ENCODE results near the gene RUBCN. TPM values are rescaled to one million over a fixed set of nuclear protein-coding genes. Genes with fewer than 3 reads are reported as not detected.
"Not testable (repeated sequence)": the region's sequence is repeated elsewhere in the genome, so short reads cannot be mapped to it uniquely, and the experiment has no call there.

Gene RUBCN
- total and polyA plus RNA-seq, 5 donors, result 13.4 to 21.1 (median 18.9) TPM

- H3K27me3 ChIP-seq (ENCODE audit: control insufficient read depth, insufficient read depth), result no peaks in the 10 kb centered on the region
- no peak overlapping the region for H3K27ac ChIP-seq (ENCODE audit: low read length)
- H3K9me3 ChIP-seq (ENCODE audit: control insufficient read depth, low read length), result no peaks in the 10 kb centered on the region
- ATAC-seq (no peak), DNase-seq (no peak)
- intact Hi-C loops (cut with DNase I), result no loop called here
- no peak overlapping the region for H3K4me3 ChIP-seq (ENCODE audit: low read length)
- 92% methylated on average over 3 of the region's 3 CpGs for WGBS
- H3K4me1 ChIP-seq (ENCODE audit: control insufficient read depth, insufficient read depth, low read length), result no peaks in the 10 kb centered on the region
Observed at GRCh38 chr3:197685546-197685945, 51.2 kb downstream of the RUBCN start.

- 90% methylated on average over 13 of the region's 13 CpGs for WGBS
- no peak overlapping the region for H3K27ac ChIP-seq (ENCODE audit: low read length)
- no peaks in the 10 kb centered on the region for H3K27me3 ChIP-seq (ENCODE audit: control insufficient read depth, insufficient read depth)
- intact Hi-C loops (cut with DNase I), result no loop called here
- DNase-seq, result no peak
- H3K9me3 ChIP-seq (ENCODE audit: control insufficient read depth, low read length), result no peaks in the 10 kb centered on the region
- ATAC-seq, result no peak
- H3K4me1 ChIP-seq (ENCODE audit: control insufficient read depth, insufficient read depth, low read length), result no peaks in the 10 kb centered on the region
- H3K4me3 ChIP-seq (ENCODE audit: low read length), result no peak overlapping the region
Observed at GRCh38 chr3:197683191-197683590, 53.5 kb downstream of the RUBCN start.

GRCh38 chr3:197682713-197683112 is 54.0 kb downstream of the RUBCN start:
- Histone ChIP-seq H3K27ac (ENCODE audit: low read length) (no peak overlapping the region), H3K4me1 (ENCODE audit: control insufficient read depth, insufficient read depth, low read length) (no peaks in the 10 kb centered on the region), H3K4me3 (ENCODE audit: low read length) (no peak overlapping the region), H3K9me3 (ENCODE audit: control insufficient read depth, low read length) (no peaks in the 10 kb centered on the region), H3K27me3 (ENCODE audit: control insufficient read depth, insufficient read depth) (no peaks in the 10 kb centered on the region)
- intact Hi-C loops (cut with DNase I), result no loop called here
- 97% methylated on average over 15 of the region's 15 CpGs for WGBS
- DNase-seq (no peak), ATAC-seq (no peak)

- intact Hi-C loops (cut with DNase I), result no loop called here
- Histone ChIP-seq H3K4me3 (ENCODE audit: low read length) (no peak overlapping the region), H3K27me3 (ENCODE audit: control insufficient read depth, insufficient read depth) (no peaks in the 10 kb centered on the region), H3K27ac (ENCODE audit: low read length) (no peak overlapping the region), H3K4me1 (ENCODE audit: control insufficient read depth, insufficient read depth, low read length) (no peaks in the 10 kb centered on the region), H3K9me3 (ENCODE audit: control insufficient read depth, low read length) (no peaks in the 10 kb centered on the region)
- WGBS, result 87% methylated on average over 12 of the region's 12 CpGs
- DNase-seq (no peak), ATAC-seq (no peak)
Observed at GRCh38 chr3:197680955-197681521, 55.7 kb downstream of the RUBCN start.

GRCh38 chr3:197675951-197676350 is 60.8 kb downstream of the RUBCN start:
- 85% methylated on average over 11 of the region's 11 CpGs for WGBS
- H3K27ac ChIP-seq (ENCODE audit: low read length), result no peak overlapping the region
- no peaks in the 10 kb centered on the region for H3K4me1 ChIP-seq (ENCODE audit: control insufficient read depth, insufficient read depth, low read length)
- no peak for DNase-seq
- no peak overlapping the region for H3K4me3 ChIP-seq (ENCODE audit: low read length)
- H3K9me3 ChIP-seq (ENCODE audit: control insufficient read depth, low read length), result no peaks in the 10 kb centered on the region
- intact Hi-C loops (cut with DNase I), result no loop called here
- H3K27me3 ChIP-seq (ENCODE audit: control insufficient read depth, insufficient read depth), result no peaks in the 10 kb centered on the region
- ATAC-seq, result no peak

GRCh38 chr3:197675563-197675860 is 61.2 kb downstream of the RUBCN start:
- Histone ChIP-seq H3K27me3 (ENCODE audit: control insufficient read depth, insufficient read depth) (no peaks in the 10 kb centered on the region), H3K9me3 (ENCODE audit: control insufficient read depth, low read length) (no peaks in the 10 kb centered on the region), H3K4me3 (ENCODE audit: low read length) (no peak overlapping the region), H3K27ac (ENCODE audit: low read length) (no peak overlapping the region), H3K4me1 (ENCODE audit: control insufficient read depth, insufficient read depth, low read length) (no peaks in the 10 kb centered on the region)
- intact Hi-C loops (cut with DNase I), result no loop called here
- no peak for DNase-seq
- 91% methylated on average over 9 of the region's 9 CpGs for WGBS
- no peak for ATAC-seq

GRCh38 chr3:197674741-197675562 is 61.8 kb downstream of the RUBCN start:
- intact Hi-C loops (cut with DNase I), result no loop called here
- H3K4me1 ChIP-seq (ENCODE audit: control insufficient read depth, insufficient read depth, low read length), result no peaks in the 10 kb centered on the region
- H3K27me3 ChIP-seq (ENCODE audit: control insufficient read depth, insufficient read depth), result no peaks in the 10 kb centered on the region
- no peak overlapping the region for H3K27ac ChIP-seq (ENCODE audit: low read length)
- H3K4me3 ChIP-seq (ENCODE audit: low read length), result no peak overlapping the region
- DNase-seq (peak in 1 of 3 donors; percentile 46), ATAC-seq (peak in 1 of 2 donors; percentile 47)
- no peaks in the 10 kb centered on the region for H3K9me3 ChIP-seq (ENCODE audit: control insufficient read depth, low read length)
- WGBS, result 91% methylated on average over 29 of the region's 29 CpGs

GRCh38 chr3:197673170-197673569 is 63.5 kb downstream of the RUBCN start:
- Histone ChIP-seq H3K27ac (ENCODE audit: low read length) (no peak overlapping the region), H3K9me3 (ENCODE audit: control insufficient read depth, low read length) (no peaks in the 10 kb centered on the region), H3K4me1 (ENCODE audit: control insufficient read depth, insufficient read depth, low read length) (no peaks in the 10 kb centered on the region), H3K27me3 (ENCODE audit: control insufficient read depth, insufficient read depth) (no peaks in the 10 kb centered on the region), H3K4me3 (ENCODE audit: low read length) (no peak overlapping the region)
- DNase-seq (no peak), ATAC-seq (no peak)
- WGBS, result 98% methylated on average over 4 of the region's 4 CpGs
- intact Hi-C loops (cut with DNase I), result no loop called here

- no peak for DNase-seq
- intact Hi-C loops (cut with DNase I), result no loop called here
- Histone ChIP-seq H3K27ac (ENCODE audit: low read length) (no peak overlapping the region), H3K9me3 (ENCODE audit: control insufficient read depth, low read length) (no peaks in the 10 kb centered on the region), H3K4me3 (ENCODE audit: low read length) (no peak overlapping the region), H3K27me3 (ENCODE audit: control insufficient read depth, insufficient read depth) (no peaks in the 10 kb centered on the region), H3K4me1 (ENCODE audit: control insufficient read depth, insufficient read depth, low read length) (no peaks in the 10 kb centered on the region)
- 93% methylated on average over 1 of the region's 1 CpG for whole genome bisulfite sequencing
- ATAC-seq, result no peak
Observed at GRCh38 chr3:197670361-197670760, 66.3 kb downstream of the RUBCN start.

GRCh38 chr3:197667968-197668367 is 68.7 kb downstream of the RUBCN start:
- no peaks in the 10 kb centered on the region for H3K27me3 ChIP-seq (ENCODE audit: control insufficient read depth, insufficient read depth)
- 79% methylated on average over 5 of the region's 5 CpGs for WGBS
- no peaks in the 10 kb centered on the region for H3K4me1 ChIP-seq (ENCODE audit: control insufficient read depth, insufficient read depth, low read length)
- DNase-seq, result no peak
- intact Hi-C loops (cut with DNase I), result no loop called here
- no peaks in the 10 kb centered on the region for H3K9me3 ChIP-seq (ENCODE audit: control insufficient read depth, low read length)
- no peak for ATAC-seq
- no peak overlapping the region for H3K27ac ChIP-seq (ENCODE audit: low read length)
- H3K4me3 ChIP-seq (ENCODE audit: low read length), result no peak overlapping the region

- intact Hi-C loops (cut with DNase I); H3K27ac ChIP-seq (ENCODE audit: low read length); H3K4me3 ChIP-seq (ENCODE audit: low read length); H3K4me1 ChIP-seq (ENCODE audit: control insufficient read depth, insufficient read depth, low read length); H3K27me3 ChIP-seq (ENCODE audit: control insufficient read depth, insufficient read depth); ATAC-seq; DNase-seq; H3K9me3 ChIP-seq (ENCODE audit: control insufficient read depth, low read length): not testable (repeated sequence)
- 95% methylated on average over 1 of the region's 3 CpGs for WGBS
Observed at GRCh38 chr3:197667293-197667692, 69.4 kb downstream of the RUBCN start.
